CD14-positive monocyte (primary cell): ENCODE data around the gene EDRF1. TPM values are rescaled to one million over a fixed set of nuclear protein-coding genes. Genes with fewer than 3 reads are reported as not detected.

Experiments
- DNase-seq, 3 donors: peaks; one replicate each; pipeline ENCODE4 v3.0.0-alpha.2; 2011 to 2022
- H2AFZ ChIP-seq: 2 replicates; pipeline ENCODE4 v1.6.0; 2012; ENCODE audit warnings: mild to moderate bottlenecking, low read depth, low read length, inconsistent platforms; ENCODE audit not compliant: insufficient read depth, poor library complexity, severe bottlenecking
- H3K27ac ChIP-seq, 2 donors: 1 replicate in 1 of 2; 2 replicates in 1 of 2; pipeline ENCODE4 v1.5.1; 2012 to 2013; ENCODE audit warnings: low read length in 2 of 2, control low read depth in 1 of 2, inconsistent platforms in 1 of 2, low read depth in 1 of 2, mild to moderate bottlenecking in 1 of 2
- H3K27me3 ChIP-seq, 2 donors: one replicate each; pipeline versions ENCODE4 v1.6.0 to v1.6.1; 2011 to 2013; ENCODE audit warnings: low read length in 2 of 2; ENCODE audit not compliant: control insufficient read depth in 2 of 2, insufficient read depth in 2 of 2
- H3K36me3 ChIP-seq, 2 donors: replicated peaks in 1 of 2; 1 replicate in 1 of 2; 2 replicates in 1 of 2; pipeline versions ENCODE4 v1.5.1 to v1.6.1; 2012 to 2013; ENCODE audit warnings: low read length in 2 of 2, control low read depth in 1 of 2, inconsistent platforms in 1 of 2, mild to moderate bottlenecking in 1 of 2; ENCODE audit not compliant: insufficient read depth in 2 of 2, control insufficient read depth in 1 of 2
- H3K4me1 ChIP-seq, 2 donors: 1 replicate in 1 of 2; 2 replicates in 1 of 2; pipeline versions ENCODE4 v1.5.1 to v1.6.1; 2012 to 2013; ENCODE audit warnings: low read length in 2 of 2, control low read depth in 1 of 2, inconsistent platforms in 1 of 2, mild to moderate bottlenecking in 1 of 2, moderate library complexity in 1 of 2; ENCODE audit not compliant: insufficient read depth in 2 of 2, control insufficient read depth in 1 of 2
- H3K4me2 ChIP-seq: replicated peaks from 2 replicates; pipeline ENCODE3; 2012; ENCODE audit warnings: low read length, moderate library complexity, mild to moderate bottlenecking; ENCODE audit not compliant: poor library complexity, severe bottlenecking; ENCODE audit errors: extremely low read depth
- H3K4me3 ChIP-seq, 3 experiments: fragments of 200-600 bp in 1 of 3; sonication (generic) in 1 of 3; replicated peaks in 1 of 3; 1 replicate in 2 of 3; 2 replicates in 1 of 3; pipeline ENCODE4 v1.5.1; 2011 to 2013; ENCODE audit warnings: low read length in 3 of 3, mild to moderate bottlenecking in 3 of 3, control low read depth in 2 of 3, low read depth in 2 of 3, inconsistent platforms in 1 of 3, moderate library complexity in 1 of 3
- H3K79me2 ChIP-seq: 2 replicates; pipeline ENCODE4 v1.6.0; 2012; ENCODE audit warnings: mild to moderate bottlenecking, control low read depth, inconsistent platforms, low read length, moderate library complexity; ENCODE audit not compliant: insufficient read depth
- H3K9ac ChIP-seq: 2 replicates; pipeline ENCODE4 v1.6.0; 2017; ENCODE audit warnings: low read length, mild to moderate bottlenecking; ENCODE audit not compliant: insufficient read depth, poor library complexity, severe bottlenecking
- H3K9me3 ChIP-seq, 2 donors: replicated peaks in 1 of 2; 1 replicate in 1 of 2; 2 replicates in 1 of 2; pipeline versions ENCODE4 v1.5.1 to v1.6.1; 2012 to 2013; ENCODE audit warnings: low read length in 2 of 2, control low read depth in 1 of 2; ENCODE audit not compliant: control insufficient read depth in 1 of 2, insufficient read depth in 1 of 2
- H4K20me1 ChIP-seq: 2 replicates; pipeline ENCODE4 v1.6.0; 2012; ENCODE audit warnings: mild to moderate bottlenecking, low read length, control low read depth, moderate library complexity; ENCODE audit not compliant: insufficient read depth
- H3K27ac Mint-ChIP-seq, 7 donors: one replicate each; pipeline ENCODE4 v1.8.0; 2020; ENCODE audit warnings: mild to moderate bottlenecking in 7 of 7, mixed read lengths in 7 of 7, moderate library complexity in 6 of 7, inconsistent platforms in 2 of 7
- H3K27me3 Mint-ChIP-seq, 3 donors: one replicate each; pipeline ENCODE4 v1.8.0; 2021 to 2022; ENCODE audit warnings: low read depth in 3 of 3, mild to moderate bottlenecking in 3 of 3, mixed read lengths in 3 of 3, moderate library complexity in 3 of 3, inconsistent platforms in 1 of 3
- H3K36me3 Mint-ChIP-seq, 2 donors: one replicate each; pipeline ENCODE4 v1.8.0; 2020; ENCODE audit warnings: mixed read lengths in 2 of 2, inconsistent platforms in 1 of 2, mild to moderate bottlenecking in 1 of 2
- H3K4me1 Mint-ChIP-seq: one replicate; pipeline ENCODE4 v1.8.0; 2020; ENCODE audit warnings: mild to moderate bottlenecking, mixed read lengths
- H3K4me3 Mint-ChIP-seq, 2 donors: one replicate each; pipeline ENCODE4 v1.8.0; 2020; ENCODE audit warnings: mild to moderate bottlenecking in 2 of 2, mixed read lengths in 2 of 2, moderate library complexity in 1 of 2
- H3K9me3 Mint-ChIP-seq, 7 donors: one replicate each; pipeline ENCODE4 v1.8.0; 2020 to 2022; ENCODE audit warnings: mixed read lengths in 7 of 7, mild to moderate bottlenecking in 6 of 7, moderate library complexity in 6 of 7, inconsistent platforms in 2 of 7
- WGBS: methylation state at CpG from one replicate; pipeline ENCODE4 v1.1.5; 2013; ENCODE audit warnings: missing lambda C conversion rate; ENCODE audit not compliant: insufficient coverage; 5-methylcytosine and 5-hydroxymethylcytosine counted together
- intact Hi-C, 2 donors: fragments of 100-400 bp; cut with micrococcal nuclease; formaldehyde crosslinking; loops; one replicate each; pipeline versions ENCODE4 v1.15.0 to v1.15.1; 2023
- polyA plus RNA-seq, 3 donors: library from polyadenylated mRNA; depleted of rRNA in 1 of 3; unstranded in 2 of 3; stranded (reverse) in 1 of 3; fragments of 300-500 nt in 2 of 3; fragments of >200 nt in 1 of 3; fragmentation: Illumina TruSeq in 2 of 3; gene quantifications; 1 replicate in 2 of 3; 2 replicates in 1 of 3; pipeline ENCODE4 v1.2.3, GENCODE V29; 2012 to 2021
- TF ChIP-seq, protein P1 (sequence below): fragments of 200-600 bp; IDR thresholded peaks from one replicate; pipeline ENCODE4 v1.8.0; 2022; ENCODE audit warnings: antibody characterized with exemption, mild to moderate bottlenecking

The EDRF1 gene
- polyA plus RNA-seq, 3 donors = 4.6 to 21.4 (median 5.3) TPM

DNA sequence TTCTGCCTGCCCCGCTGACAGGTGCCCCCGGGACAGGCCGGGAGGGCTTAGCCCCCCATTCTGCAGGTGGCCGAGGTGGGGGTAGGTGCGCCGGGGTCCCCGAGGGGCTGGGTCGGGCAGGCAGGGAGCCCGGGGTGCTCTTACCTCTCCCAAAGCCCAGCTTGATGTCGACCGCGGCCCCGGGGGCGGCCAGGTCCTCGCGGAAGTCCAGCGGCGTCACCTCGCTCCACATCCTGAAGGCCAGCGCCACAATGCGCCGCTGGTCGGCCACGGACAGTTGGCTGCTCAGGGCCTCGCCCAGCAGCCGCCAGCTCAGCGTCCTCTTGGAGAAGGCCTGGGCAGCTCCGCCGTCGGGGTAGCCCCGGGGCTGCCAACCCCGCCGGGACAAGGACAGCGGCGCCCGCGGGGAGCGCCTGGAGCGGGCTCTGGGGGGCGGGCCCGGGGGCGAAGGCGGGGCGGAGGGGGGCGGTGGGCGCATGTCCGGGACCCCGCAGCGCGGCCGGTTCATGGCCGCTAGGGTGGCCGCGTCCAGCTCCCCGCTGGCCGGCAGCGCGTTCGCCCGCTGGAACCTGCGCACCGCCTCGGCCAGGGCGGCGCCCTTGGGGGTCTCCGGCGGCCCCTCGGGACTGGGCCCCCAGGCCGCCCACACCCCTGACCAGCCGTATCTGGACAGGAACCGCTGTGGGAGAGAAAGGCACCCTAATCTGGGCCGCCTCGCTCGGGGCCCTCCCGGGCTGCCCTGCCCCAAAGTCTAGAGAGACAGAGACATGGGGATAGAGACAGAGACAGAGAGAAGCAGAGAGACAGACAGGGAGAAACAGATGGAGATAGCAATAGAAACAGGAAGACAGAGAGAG lies 54.4 kb downstream of the EDRF1 start:
- Mint-ChIP-seq H3K4me1 (no peaks in the 10 kb centered on the region), H3K36me3 (peaks cover 6 to 8% of the 10 kb centered on the region in 2 donors), H3K9me3 (peaks cover 0 to 4% (median 2%) of the 10 kb centered on the region in 7 donors), H3K4me3 (no peak overlapping the region), H3K27me3 (peaks cover 4 to 16% (median 6%) of the 10 kb centered on the region in 3 donors), H3K27ac (no peak overlapping the region)
- Histone ChIP-seq H3K9me3 (no peaks in the 10 kb centered on the region), H3K36me3 (no peaks in the 10 kb centered on the region), H3K9ac (no peak overlapping the region), H3K4me3 (no peak overlapping the region), H4K20me1 (no peaks in the 10 kb centered on the region), H3K27ac (no peak overlapping the region), H3K27me3 (no peaks in the 10 kb centered on the region), H3K4me1 (no peaks in the 10 kb centered on the region), H2AFZ (no peak overlapping the region), H3K79me2 (no peaks in the 10 kb centered on the region), H3K4me2 (no peak overlapping the region)
- intact Hi-C loops = no loop called here
- TF ChIP-seq, protein P1, sequence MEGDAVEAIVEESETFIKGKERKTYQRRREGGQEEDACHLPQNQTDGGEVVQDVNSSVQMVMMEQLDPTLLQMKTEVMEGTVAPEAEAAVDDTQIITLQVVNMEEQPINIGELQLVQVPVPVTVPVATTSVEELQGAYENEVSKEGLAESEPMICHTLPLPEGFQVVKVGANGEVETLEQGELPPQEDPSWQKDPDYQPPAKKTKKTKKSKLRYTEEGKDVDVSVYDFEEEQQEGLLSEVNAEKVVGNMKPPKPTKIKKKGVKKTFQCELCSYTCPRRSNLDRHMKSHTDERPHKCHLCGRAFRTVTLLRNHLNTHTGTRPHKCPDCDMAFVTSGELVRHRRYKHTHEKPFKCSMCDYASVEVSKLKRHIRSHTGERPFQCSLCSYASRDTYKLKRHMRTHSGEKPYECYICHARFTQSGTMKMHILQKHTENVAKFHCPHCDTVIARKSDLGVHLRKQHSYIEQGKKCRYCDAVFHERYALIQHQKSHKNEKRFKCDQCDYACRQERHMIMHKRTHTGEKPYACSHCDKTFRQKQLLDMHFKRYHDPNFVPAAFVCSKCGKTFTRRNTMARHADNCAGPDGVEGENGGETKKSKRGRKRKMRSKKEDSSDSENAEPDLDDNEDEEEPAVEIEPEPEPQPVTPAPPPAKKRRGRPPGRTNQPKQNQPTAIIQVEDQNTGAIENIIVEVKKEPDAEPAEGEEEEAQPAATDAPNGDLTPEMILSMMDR = no peak
- no peak for DNase-seq
- WGBS = 64% methylated on average over 70 of the region's 75 CpGs

DNA sequence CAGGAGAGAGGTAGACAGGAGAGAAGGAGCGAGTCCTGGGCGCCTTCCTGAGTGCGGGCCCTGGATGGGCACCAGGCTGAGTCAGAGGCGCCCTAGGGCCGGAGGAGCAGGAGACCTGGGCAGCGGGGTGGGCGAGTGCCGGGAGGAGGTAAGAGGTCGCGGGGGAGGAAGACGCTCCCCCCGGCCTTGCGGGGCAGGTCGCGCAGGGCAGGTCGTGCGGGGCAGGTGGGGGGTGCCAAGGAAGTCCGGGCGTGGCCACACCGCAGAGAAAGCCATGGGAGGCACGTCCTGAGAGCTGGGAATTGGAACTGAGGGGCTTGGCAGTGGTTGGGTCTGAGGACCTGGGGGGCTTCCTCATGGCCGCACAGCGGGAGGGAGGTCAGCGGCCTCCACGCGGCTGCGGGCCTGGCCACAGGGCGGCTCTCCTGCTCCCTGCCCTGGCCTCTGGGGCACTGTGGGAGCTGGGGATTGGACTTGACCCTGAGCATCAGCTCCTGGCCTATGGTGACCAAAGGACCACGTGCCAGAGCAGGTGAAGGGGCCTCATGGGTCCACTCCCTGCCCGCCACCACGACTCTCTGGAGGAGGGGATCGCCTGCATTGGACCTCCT lies 55.2 kb downstream of the EDRF1 start:
- Histone ChIP-seq H3K9ac (no peak overlapping the region), H3K4me2 (no peak overlapping the region), H2AFZ (no peak overlapping the region), H3K27ac (no peak overlapping the region), H3K36me3 (no peaks in the 10 kb centered on the region), H4K20me1 (no peaks in the 10 kb centered on the region), H3K9me3 (no peaks in the 10 kb centered on the region), H3K4me1 (no peaks in the 10 kb centered on the region), H3K79me2 (no peaks in the 10 kb centered on the region), H3K27me3 (no peaks in the 10 kb centered on the region), H3K4me3 (no peak overlapping the region)
- H3K9me3 Mint-ChIP-seq = peaks cover 0 to 6% (median 3%) of the 10 kb centered on the region in 7 donors
- 94% methylated on average over 30 of the region's 32 CpGs for WGBS
- peaks cover under 1% of the 10 kb centered on the region in 2 donors for H3K36me3 Mint-ChIP-seq
- no peak overlapping the region for H3K4me3 Mint-ChIP-seq
- intact Hi-C loops = no loop called here
- DNase-seq = no peak
- H3K4me1 Mint-ChIP-seq = no peaks in the 10 kb centered on the region
- H3K27me3 Mint-ChIP-seq = peaks cover 6 to 16% (median 6%) of the 10 kb centered on the region in 3 donors
- TF ChIP-seq, protein P1 = no peak
- no peak overlapping the region for H3K27ac Mint-ChIP-seq
